ENCODE results near the gene TMEM80. TPM values are rescaled to one million over a fixed set of nuclear protein-coding genes. Genes with fewer than 3 reads are reported as not detected.

The TMEM80 gene
- total RNA-seq, 1 donor = 9.4 TPM

DNA sequence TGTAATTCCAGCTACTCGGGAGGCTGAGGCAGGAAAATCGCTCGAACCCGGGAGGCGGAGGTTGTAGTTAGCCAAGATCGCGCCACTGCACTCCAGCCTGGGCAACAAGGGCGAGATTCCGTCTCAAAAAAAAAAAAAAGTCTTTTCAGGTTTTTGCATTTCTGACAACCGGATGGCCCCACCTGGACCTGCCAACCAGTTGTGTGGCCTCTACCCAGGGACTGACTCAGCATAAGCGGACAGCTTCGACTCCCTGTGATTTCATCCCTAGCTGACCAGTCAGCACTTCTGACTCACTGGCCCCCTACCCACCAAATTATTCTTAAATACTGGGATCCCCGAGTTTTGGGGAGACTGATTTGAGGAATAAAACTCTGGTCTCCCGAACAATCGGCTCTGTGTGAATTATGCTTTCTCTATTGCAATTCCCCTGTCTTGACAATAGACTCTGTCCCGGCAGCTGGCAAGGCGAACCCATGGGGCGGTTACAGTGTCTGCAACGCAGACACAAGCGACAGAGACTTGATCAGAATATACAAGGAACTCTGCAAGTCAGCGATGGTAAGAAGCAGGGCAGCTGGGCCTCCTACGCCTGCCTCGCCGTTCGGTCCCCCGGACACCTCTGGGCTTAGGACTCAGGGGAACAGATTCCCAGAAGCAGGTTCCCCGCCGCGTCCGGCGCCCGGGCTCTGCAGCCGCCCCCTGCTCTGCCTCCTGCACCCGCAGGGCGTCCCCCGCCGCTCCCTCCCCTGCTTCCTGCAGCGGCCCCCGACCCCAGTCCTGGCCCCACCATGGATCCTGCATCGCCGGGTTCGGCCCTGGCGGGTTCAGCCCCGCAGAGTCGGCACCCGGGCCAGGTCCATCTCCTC is 50.9 kb downstream of the TMEM80 start:
- H3K4me3 ChIP-seq (ENCODE audit: low read depth, low read length) = peak overlapping the region; percentile 74
- DNase-seq (ENCODE audit: low read depth) = no peak
- TF ChIP-seq, protein P1, sequence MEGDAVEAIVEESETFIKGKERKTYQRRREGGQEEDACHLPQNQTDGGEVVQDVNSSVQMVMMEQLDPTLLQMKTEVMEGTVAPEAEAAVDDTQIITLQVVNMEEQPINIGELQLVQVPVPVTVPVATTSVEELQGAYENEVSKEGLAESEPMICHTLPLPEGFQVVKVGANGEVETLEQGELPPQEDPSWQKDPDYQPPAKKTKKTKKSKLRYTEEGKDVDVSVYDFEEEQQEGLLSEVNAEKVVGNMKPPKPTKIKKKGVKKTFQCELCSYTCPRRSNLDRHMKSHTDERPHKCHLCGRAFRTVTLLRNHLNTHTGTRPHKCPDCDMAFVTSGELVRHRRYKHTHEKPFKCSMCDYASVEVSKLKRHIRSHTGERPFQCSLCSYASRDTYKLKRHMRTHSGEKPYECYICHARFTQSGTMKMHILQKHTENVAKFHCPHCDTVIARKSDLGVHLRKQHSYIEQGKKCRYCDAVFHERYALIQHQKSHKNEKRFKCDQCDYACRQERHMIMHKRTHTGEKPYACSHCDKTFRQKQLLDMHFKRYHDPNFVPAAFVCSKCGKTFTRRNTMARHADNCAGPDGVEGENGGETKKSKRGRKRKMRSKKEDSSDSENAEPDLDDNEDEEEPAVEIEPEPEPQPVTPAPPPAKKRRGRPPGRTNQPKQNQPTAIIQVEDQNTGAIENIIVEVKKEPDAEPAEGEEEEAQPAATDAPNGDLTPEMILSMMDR (IDR thresholded peaks at IDR 0.05; ENCODE audit: insufficient read depth, low read length) = no peak

DNA sequence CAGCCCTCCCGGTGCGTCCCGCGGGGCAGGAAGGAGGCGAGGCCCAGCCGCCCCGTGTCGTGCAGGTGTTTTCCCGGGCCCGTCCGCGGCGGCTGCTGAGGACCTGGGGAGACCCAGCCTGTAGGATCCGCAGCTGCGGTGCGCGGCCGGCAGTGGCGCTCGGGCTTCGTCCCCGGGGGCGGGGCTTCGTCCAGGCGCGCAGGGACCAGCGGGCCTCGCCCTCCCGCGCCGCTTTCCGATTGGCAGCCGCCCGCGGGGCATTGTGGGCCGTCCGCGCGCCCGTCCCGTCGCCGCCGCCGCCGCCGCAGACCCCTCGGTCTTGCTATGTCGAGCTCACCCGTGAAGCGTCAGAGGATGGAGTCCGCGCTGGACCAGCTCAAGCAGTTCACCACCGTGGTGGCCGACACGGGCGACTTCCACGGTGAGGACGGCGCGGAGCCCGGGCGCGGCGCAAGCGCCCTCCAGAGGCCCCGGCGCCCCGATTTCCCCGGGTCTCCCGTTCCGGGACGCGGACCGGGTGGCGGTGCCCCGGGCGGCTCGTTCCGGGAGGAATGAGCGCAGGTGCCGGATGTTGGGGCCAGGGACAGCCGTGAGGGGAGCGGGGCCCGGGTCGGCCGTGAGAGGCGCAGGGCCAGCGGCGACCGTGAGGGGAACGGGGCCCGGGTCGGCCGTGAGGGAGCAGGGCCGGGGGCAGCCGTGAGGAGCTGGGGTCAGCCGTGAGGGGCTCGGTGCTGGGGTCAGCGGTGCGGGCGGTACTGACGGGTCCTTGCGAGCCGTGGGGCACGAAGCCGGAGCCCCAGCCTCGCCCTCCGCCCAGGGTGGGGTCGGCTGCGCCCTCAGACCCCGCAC is 51.8 kb downstream of the TMEM80 start, which contains the start of gene TALDO1:
TALDO1 (plus strand) TSS at position 307 of the 849 bp plus-strand sequence; CDS start at position 325, 18 bp downstream.
- H3K4me3 ChIP-seq (ENCODE audit: low read depth, low read length) = peak within 1 kb of the TSS; percentile 82
- DNase-seq (ENCODE audit: low read depth) = peak; percentile 68
- TF ChIP-seq, protein P1 (IDR thresholded peaks at IDR 0.05; ENCODE audit: insufficient read depth, low read length) = peak; percentile 9

DNA sequence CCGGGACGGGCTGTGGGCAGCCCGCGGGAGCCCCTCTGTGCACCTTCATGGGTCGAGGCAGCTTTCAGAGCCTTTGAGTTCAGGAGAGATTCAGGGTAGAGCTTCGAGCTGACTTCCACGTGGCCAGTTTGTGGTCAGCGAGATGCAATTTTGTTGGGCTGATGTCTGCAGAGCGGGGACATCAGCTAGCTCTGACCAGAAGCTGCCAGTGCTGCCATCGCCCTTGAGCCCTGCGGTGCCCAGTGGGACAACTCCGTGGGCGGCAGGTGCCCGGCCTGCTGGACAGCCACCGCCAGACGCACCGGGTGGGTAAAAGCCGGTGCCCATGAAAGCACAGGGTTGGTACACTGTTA is 52.4 kb downstream of the TMEM80 start:
- TF ChIP-seq, protein P1 (IDR thresholded peaks at IDR 0.05; ENCODE audit: insufficient read depth, low read length) = no peak
- H3K4me3 ChIP-seq (ENCODE audit: low read depth, low read length) = peak overlapping the region; percentile 82
- DNase-seq (ENCODE audit: low read depth) = peak; percentile 22

DNA sequence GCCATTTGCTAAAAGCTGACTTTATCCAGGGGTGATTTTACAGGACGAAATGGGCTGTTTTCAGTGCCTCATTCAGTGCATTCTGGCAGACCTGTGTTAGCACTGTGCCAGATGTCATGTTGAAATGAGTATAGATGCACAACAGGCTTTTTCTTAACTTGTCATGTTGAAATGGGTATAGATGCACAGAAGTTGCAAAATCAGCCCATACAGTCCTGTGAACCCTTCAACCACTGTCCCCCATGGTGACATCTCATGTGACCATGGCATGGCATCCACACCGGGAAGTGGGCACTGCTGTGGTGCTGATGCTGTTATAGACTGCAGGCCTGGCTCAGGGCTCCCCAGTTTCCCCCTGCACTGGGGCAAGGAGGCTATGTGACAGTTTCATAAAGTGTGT is 54.1 kb downstream of the TMEM80 start:
- TF ChIP-seq, protein P1 (IDR thresholded peaks at IDR 0.05; ENCODE audit: insufficient read depth, low read length) = no peak
- peak overlapping the region; percentile 15 for H3K4me3 ChIP-seq (ENCODE audit: low read depth, low read length)
- DNase-seq (ENCODE audit: low read depth) = peak; percentile 30

Other genes with a start within 250 kb of the TMEM80 start
- 28.7 and 51.6 TPM in 2 replicates for gene PTDSS2, start 245.5 kb upstream of the TMEM80 start, total RNA-seq (ENCODE audit: low replicate concordance)
- gene RNH1, start 188.6 kb upstream of the TMEM80 start, total RNA-seq (ENCODE audit: low replicate concordance) = 388 and 436 TPM in 2 replicates
- gene HRAS, start 160.2 kb upstream of the TMEM80 start, total RNA-seq (ENCODE audit: low replicate concordance) = 34.6 and 44.4 TPM in 2 replicates
- 0.45 and 1.2 TPM in 2 replicates for gene LRRC56, start 158.3 kb upstream of the TMEM80 start, total RNA-seq (ENCODE audit: low replicate concordance)
- 0.36 TPM in 1 of 2 replicates, not detected in the other for gene LMNTD2, start 135.1 kb upstream of the TMEM80 start, total RNA-seq (ENCODE audit: low replicate concordance)
- gene RASSF7, start 134.8 kb upstream of the TMEM80 start, total RNA-seq (ENCODE audit: low replicate concordance) = 1.6 and 2.5 TPM in 2 replicates
- 27.6 and 37.5 TPM in 2 replicates for gene PHRF1, start 119.3 kb upstream of the TMEM80 start, total RNA-seq (ENCODE audit: low replicate concordance)
- gene IRF7, start 79.9 kb upstream of the TMEM80 start, total RNA-seq (ENCODE audit: low replicate concordance) = 6.5 and 6.8 TPM in 2 replicates
- gene CDHR5, start 70.9 kb upstream of the TMEM80 start, total RNA-seq (ENCODE audit: low replicate concordance) = not detected in 2 replicates
- not detected in 2 replicates for gene SCT, start 68.6 kb upstream of the TMEM80 start, total RNA-seq (ENCODE audit: low replicate concordance)
- 0.09 and 0.16 TPM in 2 replicates for gene DRD4, start 58.5 kb upstream of the TMEM80 start, total RNA-seq (ENCODE audit: low replicate concordance)
- gene DEAF1, start 594 bp upstream of the TMEM80 start, total RNA-seq (ENCODE audit: low replicate concordance) = 26.7 and 40.0 TPM in 2 replicates
- gene EPS8L2, start 10.4 kb downstream of the TMEM80 start, total RNA-seq (ENCODE audit: low replicate concordance) = 47.9 and 49.2 TPM in 2 replicates
- 123 and 146 TPM in 2 replicates for gene TALDO1, start 51.6 kb downstream of the TMEM80 start, total RNA-seq (ENCODE audit: low replicate concordance)
- gene GATD1, start 81.7 kb downstream of the TMEM80 start, total RNA-seq (ENCODE audit: low replicate concordance) = 40.6 and 53.4 TPM in 2 replicates
- 0.65 and 1.2 TPM in 2 replicates for gene CEND1, start 94.3 kb downstream of the TMEM80 start, total RNA-seq (ENCODE audit: low replicate concordance)
- 16.7 and 17.6 TPM in 2 replicates for gene SLC25A22, start 102.5 kb downstream of the TMEM80 start, total RNA-seq (ENCODE audit: low replicate concordance)
- gene PIDD1, start 109.4 kb downstream of the TMEM80 start, total RNA-seq (ENCODE audit: low replicate concordance) = 6.3 and 8.8 TPM in 2 replicates
- gene RPLP2, start 114.2 kb downstream of the TMEM80 start, total RNA-seq (ENCODE audit: low replicate concordance) = 99.4 and 841 TPM in 2 replicates
- 20.0 and 27.7 TPM in 2 replicates for gene PNPLA2, start 123.1 kb downstream of the TMEM80 start, total RNA-seq (ENCODE audit: low replicate concordance)
- 1.3 and 1.8 TPM in 2 replicates for gene CRACR2B, start 132.1 kb downstream of the TMEM80 start, total RNA-seq (ENCODE audit: low replicate concordance)
- 159 and 311 TPM in 2 replicates for gene CD151, start 137.1 kb downstream of the TMEM80 start, total RNA-seq (ENCODE audit: low replicate concordance)
- 61.7 and 135 TPM in 2 replicates for gene POLR2L, start 146.7 kb downstream of the TMEM80 start, total RNA-seq (ENCODE audit: low replicate concordance)
- gene TSPAN4, start 147.0 kb downstream of the TMEM80 start, total RNA-seq (ENCODE audit: low replicate concordance) = 164 and 252 TPM in 2 replicates
- gene CHID1, start 215.0 kb downstream of the TMEM80 start, total RNA-seq (ENCODE audit: low replicate concordance) = 35.1 and 47.2 TPM in 2 replicates
- 65.4 and 72.9 TPM in 2 replicates for gene AP2A2, start 230.1 kb downstream of the TMEM80 start, total RNA-seq (ENCODE audit: low replicate concordance)